B cell (primary cell): ENCODE data around the gene NLGN4Y.

Experiments used
- EZH2 ChIP-seq: IDR thresholded peaks from 2 replicates; pipeline ENCODE4 v1.6.1; 2012; ENCODE audit warnings: borderline replicate concordance, low read depth, mild to moderate bottlenecking, moderate library complexity, low read length; ENCODE audit not compliant: insufficient read depth, poor library complexity, severe bottlenecking
- TF ChIP-seq, protein P1 (sequence below): fragments of 200-600 bp; IDR thresholded peaks from one replicate; pipeline ENCODE4 v1.8.0; 2022; ENCODE audit warnings: antibody characterized with exemption, mild to moderate bottlenecking

DNA sequence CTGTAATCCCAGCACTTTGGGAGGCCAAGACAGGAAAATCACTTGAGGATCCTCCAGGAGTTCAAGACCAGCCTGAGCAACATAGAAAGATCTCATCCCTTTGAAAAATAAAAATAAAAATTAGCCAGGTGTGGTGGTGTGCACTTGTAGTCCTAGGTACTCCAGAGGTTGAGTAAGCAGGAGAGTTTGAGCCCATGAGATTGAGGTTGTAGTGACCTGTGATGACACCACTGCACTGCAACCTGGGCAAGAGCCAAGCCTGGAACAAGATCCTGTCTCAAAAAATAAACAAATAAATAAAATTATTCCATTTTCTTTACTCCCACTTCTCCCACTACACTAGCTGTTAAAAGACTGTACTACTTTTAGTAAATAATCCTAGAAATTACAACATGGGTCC lies 231.2 kb downstream of the NLGN4Y start:
- TF ChIP-seq, protein P1, sequence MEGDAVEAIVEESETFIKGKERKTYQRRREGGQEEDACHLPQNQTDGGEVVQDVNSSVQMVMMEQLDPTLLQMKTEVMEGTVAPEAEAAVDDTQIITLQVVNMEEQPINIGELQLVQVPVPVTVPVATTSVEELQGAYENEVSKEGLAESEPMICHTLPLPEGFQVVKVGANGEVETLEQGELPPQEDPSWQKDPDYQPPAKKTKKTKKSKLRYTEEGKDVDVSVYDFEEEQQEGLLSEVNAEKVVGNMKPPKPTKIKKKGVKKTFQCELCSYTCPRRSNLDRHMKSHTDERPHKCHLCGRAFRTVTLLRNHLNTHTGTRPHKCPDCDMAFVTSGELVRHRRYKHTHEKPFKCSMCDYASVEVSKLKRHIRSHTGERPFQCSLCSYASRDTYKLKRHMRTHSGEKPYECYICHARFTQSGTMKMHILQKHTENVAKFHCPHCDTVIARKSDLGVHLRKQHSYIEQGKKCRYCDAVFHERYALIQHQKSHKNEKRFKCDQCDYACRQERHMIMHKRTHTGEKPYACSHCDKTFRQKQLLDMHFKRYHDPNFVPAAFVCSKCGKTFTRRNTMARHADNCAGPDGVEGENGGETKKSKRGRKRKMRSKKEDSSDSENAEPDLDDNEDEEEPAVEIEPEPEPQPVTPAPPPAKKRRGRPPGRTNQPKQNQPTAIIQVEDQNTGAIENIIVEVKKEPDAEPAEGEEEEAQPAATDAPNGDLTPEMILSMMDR = no peak
- TF ChIP-seq EZH2 = no peak
